ENCODE results near the gene C1orf21.

C1orf21 gene

DNA sequence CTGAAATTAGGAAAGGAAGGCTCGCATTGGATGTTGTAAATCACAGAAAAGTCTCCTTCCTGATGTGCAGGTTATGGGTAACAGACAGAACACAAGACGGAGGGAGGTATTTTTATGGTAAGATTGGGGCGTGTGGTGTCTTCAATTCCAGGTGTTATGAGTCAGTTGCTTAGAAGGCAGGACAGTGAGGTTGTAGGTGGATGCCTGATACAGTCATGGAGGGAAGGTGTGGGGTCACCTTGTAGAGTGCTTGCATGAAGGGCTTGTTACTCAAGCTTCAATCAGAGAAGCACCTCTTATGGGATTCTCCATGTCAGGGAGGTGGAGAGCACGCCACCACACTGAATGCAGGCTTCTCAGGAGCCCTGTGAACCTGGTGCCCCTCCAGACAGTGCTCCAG is 63.1 kb downstream of the C1orf21 start:
- no peak for DNase-seq (ENCODE audit: low read depth)

DNA sequence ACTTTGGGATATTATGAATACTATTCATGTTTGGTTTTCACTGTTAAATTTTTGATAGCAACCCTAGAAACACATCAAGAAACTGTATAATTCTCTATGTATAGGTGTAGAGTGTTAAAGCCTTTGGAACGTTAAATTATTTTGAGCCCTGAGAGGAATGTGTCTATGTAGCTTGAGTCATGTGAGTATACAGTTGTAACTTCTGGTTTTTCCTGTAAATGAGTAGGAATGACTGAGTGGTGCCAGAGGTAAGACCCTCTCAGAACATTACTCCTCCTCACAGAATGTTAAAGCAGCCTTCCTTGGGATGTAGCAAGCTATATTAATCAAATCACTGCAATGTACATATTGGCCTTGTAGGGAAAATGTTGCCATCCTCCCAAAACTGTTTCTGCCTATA is 69.0 kb downstream of the C1orf21 start:
- DNase-seq (ENCODE audit: low read depth) = no peak

DNA sequence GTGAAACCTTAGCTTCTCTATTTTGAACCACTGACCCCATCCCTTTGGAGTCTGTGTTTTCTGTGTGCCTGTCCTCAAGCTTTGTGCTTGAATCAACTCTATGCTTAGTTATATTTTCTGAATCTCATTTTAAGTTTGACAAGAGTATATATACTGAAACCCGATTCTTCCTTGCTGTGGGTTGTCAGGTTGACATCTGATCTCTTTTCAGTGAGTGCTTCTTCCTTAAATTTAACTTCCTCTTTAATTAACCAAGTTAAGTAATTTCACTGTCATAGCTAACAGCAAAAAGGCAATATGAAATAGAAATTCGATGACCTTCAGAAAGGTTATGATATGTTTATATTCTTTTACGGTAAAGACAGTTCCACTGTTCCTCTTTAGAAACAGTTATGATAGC is 69.4 kb downstream of the C1orf21 start:
- no peak for DNase-seq (ENCODE audit: low read depth)

DNA sequence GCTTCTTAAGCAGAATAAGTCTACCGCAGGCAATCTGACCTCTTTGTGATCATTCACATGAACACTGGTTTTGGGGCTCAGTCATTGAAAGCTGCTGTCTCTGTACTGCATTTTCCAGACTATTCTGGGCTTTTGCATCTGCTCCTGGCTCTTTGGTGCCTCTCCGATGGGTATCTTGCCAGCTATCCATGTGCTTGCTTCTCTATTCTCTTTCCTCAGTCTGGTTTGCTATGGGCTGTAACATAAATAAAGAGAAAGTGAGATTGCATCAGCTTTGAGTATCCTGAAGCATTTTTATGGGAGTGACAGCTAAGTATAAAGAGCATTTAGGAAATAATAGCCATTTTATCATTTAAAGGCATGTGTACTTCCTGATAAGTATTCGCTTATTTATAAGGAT is 70.7 kb downstream of the C1orf21 start:
- DNase-seq (ENCODE audit: low read depth) = no peak

DNA sequence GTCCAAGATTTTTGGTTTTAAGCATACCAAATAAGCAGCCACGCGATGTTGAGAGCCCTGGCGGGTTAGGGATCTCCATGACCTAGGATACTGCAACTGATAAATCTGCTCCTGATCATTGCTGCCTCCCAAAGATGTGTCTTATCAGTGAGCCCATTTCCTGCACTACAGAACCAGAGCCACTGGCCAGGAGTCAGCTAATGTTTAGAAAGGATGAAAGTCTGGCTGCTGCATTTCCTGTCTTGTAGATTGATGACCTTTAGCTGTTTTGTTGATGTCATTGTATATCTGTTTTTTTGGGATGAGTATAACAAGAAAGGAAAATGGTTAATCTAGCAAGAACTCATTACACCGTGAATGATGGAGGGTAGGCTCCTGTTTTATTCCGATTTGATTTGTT is 74.5 kb downstream of the C1orf21 start:
- DNase-seq (ENCODE audit: low read depth) = no peak

DNA sequence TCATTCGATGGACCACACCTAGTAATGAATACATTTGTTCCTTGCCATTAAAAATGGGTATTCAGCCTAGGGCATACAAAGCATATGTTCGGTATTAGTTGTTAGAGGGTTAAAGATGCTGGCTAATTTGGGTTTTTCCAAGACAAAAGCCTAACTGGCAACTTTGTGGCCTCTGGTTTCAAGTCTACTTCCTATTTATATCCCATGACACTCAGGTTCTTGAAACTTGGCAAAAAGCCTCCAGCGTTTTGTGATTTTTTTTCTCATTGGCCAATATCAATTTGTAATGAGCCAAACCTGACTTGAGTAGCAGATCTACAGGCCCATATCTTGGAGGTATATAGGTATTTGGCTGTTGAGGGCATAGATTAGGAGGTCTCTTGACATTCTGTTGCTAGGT is 75.3 kb downstream of the C1orf21 start:
- DNase-seq (ENCODE audit: low read depth) = no peak

DNA sequence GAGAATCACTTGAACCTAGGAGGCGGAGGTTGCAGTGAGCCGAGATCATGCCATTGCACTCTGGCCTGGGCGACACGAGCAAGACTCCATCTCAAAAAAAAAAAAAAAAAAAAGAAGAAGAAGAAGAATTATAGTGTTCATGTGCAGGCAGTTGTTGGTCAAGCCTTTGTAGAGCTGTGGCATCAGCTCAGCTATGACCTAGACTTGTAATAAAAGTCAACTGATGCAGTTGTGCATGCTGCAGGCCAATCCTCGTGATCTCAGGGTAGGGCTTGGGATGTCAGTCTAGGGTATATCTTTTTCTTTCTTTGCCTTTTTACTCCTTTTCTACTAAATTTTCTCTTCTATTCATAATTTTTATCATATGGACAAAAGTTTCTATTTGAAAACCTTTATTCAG is 76.2 kb downstream of the C1orf21 start:
- no peak for DNase-seq (ENCODE audit: low read depth)

DNA sequence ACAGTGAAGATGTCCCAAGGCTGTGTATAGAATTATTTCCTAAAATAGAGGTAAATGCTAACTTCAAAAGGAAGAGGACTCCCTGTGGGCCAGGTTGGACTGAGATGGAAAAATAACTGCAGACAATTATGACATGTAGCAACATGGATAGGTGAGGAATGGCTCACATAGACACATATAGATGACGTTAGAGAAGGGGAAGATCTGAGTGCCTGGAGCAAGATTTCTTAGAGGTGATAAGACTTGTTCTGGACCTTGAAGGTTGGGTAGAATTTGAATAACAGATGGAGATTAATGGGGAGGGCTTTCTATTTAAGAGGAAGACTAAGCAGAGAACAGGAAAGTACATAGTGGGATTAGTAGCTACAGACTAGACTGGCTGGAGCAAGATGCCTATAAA is 76.9 kb downstream of the C1orf21 start:
- no peak for DNase-seq (ENCODE audit: low read depth)

DNA sequence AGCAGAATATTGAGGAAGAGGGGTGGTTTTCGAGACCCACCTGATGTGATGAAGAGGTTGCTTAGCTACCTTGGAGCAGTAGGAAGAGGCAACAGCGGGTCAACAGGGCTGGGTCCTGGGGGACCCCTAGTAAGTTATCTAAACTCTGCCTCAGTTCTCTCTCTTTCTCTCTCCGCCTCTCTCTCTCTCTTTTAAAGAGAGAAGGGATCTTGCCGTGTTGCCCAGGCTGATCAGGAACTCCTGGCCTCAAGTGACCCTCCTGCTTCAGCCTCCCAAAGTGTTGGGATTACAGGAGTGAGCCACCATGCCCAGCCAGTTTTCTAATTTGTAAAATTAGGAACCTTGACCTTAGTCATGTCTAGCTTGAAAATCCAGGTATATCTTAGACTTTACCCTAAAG is 77.9 kb downstream of the C1orf21 start:
- no peak for DNase-seq (ENCODE audit: low read depth)

DNA sequence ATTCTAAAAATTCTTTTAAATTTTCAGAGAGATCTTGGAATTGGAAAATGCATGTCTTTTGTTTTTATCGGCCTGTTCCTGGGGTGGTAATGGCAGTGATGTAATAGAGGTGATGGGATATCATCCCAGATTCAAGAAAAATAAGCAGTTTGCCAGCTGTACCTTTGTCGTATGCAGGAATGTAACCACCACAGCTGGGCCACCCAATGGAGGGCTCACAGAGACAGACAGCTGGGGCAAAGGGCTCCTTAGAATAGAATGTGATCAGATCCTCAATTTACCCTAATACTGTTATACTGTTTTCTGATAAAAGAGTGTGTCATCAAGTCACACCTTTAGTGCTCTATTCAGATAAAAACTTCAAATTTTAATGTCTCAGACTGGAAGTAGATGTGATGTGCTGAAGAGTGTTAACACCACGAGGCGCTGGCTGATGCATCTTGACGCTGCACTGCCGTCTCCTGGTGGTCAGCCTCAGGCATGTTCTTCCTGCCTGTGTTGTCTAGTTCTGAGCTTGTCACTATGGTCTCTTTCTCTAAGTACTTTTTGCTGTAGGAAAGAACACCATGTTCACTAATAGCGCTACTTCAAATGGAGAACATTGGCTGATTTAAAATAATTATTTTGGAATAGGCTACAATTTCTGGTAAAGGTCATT is 78.8 kb downstream of the C1orf21 start:
- no peak for DNase-seq (ENCODE audit: low read depth)

DNA sequence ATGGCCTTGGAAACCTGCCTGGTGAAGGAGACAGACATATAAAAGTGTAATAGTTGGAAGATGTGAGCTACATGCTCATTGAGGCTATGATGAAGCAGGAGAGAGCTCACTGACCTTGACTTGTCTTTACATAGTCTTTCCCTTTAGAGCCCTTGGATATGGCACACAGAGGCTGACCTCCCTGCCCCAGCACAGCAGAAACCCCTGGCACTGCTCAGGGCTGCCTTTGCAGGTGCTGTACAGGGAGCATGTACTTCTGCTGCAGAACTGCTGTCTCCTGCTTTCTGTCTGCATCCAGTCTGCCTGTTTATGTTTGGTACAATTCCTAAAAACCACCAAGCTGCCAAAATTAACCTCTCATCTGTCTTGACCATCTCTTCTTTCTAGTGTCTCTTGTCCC is 80.5 kb downstream of the C1orf21 start:
- DNase-seq (ENCODE audit: low read depth) = no peak

DNA sequence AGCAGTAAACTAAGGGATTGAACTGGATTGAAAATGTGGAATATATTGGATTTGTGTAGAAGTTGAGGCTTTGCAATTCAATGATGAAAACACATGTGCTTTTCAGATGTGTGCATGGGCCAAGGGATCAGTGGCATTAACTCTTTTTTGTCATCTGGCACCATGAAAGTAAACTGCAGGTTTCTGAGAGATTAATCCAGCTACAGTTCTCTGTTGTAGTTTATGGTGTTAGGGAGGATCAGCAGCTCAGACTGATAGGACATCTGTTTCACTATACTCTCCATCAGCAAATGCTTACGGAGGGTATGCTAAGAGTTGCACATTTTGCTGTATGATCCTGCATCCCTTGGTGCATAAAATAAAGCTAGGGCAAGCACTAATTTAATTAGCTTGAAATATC is 82.6 kb downstream of the C1orf21 start:
- DNase-seq (ENCODE audit: low read depth) = no peak

DNA sequence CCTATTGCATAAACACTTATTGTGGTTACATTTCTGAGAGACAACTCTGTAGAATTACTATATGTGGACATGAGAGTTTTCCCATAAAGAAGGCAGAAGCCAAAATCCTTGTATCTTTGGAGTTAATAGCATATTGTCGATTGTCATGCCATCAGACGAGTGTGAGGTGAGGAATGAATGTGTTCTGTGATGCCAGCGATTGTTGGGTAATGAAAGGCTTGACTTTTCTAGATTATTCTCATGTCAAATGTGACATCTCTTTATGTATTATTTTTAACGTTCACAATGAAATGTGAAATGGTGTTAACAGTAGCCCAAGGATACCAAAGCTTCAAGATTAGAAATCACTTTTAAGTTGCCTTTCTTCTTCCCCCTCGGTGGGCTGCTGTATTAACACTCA is 84.9 kb downstream of the C1orf21 start:
- no peak for DNase-seq (ENCODE audit: low read depth)

DNA sequence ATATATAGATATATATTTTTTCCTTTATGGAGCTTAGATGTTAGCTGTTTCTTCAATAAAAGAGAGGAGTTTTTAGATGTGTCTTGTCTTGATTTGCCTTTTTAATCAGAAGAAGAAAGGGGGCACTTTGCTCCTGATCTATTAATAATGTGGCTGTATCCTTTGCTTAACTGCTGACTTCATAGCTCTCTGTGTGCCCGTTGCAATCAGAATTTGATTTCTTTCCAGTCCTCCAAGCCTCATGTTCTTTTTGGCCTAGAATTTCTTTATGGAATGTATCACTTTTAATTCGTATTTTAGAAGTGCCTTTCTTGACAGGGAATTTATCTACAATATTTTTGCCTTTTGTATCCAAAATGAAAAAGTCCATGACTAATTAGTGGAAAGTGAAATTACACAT is 85.3 kb downstream of the C1orf21 start:
- no peak for DNase-seq (ENCODE audit: low read depth)

DNA sequence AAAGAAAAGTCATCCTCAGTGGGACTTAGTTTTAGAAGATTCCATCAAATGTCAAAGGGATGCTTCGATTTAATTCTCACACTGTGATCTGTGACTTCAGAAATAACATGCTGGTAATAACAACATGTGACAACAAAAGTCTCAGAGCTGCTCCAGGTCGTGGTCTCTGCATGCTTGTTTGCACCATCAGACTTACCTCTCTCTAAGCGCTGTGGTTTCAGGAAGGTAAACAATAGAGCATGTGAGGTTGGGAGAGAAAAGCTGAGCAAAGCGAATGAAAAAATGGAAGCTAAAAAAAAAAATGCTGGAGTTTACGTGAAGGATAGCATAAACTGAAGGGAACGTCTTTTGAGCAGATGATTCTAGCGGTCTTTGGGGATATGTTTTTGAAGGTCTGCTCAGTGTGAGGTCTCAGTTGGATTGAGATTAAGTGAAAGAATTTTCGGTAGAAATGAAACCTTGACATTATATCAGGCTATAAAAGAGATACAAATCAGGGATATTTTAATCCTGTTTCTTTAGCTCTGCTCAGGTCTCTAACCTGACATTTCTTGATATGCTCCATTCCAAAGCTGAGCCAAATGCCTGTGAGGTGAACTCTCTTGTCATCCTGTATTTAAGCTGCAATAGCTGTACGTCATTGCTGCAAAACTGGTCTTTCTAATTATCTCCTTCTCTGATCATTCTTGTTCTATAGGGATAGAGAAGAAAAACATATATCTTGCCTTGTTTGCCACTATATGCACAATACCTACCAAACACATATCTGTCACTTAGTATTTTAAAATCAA is 86.5 kb downstream of the C1orf21 start:
- no peak for DNase-seq (ENCODE audit: low read depth)

DNA sequence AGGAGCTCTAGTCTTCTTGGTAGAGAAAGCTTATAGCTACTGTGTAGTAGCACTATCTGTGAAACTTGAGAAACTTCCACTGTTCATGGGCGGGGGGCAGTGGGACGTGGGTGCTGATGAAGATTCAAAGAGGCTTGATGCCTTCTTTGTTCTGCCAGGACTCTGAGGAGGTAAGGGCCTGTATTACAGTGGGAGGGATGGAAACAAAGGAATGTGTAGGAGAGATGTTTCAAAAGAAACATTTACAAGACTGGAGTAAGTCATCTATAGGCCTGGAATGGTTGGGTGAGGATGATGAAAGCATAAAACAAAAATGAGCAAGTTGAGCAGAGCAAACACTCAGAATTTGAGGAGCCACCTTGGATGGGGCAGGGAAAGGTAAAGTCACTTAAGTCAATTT is 89.4 kb downstream of the C1orf21 start:
- no peak for DNase-seq (ENCODE audit: low read depth)

DNA sequence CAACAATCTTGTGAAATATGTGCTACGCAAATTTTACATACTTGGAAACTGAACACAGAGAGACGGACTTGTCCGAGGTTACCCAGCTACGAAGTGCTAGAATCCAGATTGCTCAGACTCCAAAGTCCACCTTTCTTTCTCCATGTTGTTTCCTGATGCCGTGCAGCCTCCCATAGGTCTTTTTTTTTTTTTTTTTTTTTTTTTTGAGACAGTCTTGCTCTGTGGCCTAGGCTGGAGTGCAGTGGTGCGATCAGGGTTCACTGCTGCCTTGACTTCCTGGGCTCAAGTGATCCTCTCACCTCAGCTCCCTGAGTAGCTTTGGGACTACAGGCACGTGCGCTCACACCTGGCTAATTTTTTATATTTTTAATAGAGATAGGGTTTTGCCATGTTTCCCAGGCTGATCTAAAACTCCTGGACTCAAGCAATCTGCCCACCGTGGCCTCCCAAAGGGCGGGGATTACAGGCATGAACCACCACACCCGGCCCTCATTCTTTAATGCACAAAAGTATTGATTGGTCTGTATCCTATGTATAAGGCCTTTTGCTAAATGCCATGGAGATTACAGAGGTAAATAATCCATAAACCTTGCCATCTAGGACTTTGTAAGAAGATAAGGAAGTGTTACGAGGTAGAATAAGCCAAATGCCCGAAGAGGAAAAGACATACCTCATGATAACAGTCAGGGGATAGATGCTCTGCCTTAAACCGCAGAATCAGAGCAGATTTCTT is 92.8 kb downstream of the C1orf21 start:
- no peak for DNase-seq (ENCODE audit: low read depth)

DNA sequence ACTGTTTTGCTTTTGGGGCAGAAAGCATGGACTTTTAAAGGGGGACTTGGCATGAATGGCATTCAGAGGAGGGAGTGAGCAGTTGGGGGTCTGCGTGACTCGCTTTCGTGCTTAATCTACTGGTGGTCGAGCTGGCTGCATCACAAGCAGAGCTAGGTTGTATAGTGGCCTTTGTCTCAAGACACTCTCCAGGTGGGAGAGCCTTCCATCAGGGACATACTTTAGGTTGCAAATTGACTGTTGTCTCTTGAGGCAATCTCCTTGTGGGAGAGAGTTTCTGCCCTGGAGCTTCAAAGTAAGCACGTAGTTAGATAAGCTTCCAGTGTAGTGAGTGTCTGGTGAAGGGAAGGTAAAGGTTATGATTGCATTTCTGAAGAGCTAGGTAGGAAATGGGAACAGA is 93.9 kb downstream of the C1orf21 start:
- no peak for DNase-seq (ENCODE audit: low read depth)

DNA sequence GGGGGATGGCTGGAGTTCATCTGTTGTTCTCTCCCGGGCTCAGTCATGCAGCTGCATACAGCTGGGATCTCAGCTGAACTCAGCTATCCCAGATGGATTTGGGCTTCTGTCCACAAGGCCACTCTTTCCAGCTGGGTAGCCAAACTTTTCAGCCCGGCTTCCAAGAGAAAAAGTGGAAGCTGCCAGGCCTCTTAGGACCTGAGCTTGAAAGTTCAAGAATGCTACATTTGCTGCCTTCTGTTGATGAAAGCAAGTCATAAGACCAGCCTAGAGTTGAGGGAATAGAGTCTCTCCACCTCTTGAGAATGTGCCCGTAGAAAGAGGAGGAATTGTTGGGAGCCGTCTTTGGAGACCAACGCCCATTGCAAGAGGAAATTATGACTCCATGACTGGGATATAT is 95.3 kb downstream of the C1orf21 start:
- DNase-seq (ENCODE audit: low read depth) = no peak

DNA sequence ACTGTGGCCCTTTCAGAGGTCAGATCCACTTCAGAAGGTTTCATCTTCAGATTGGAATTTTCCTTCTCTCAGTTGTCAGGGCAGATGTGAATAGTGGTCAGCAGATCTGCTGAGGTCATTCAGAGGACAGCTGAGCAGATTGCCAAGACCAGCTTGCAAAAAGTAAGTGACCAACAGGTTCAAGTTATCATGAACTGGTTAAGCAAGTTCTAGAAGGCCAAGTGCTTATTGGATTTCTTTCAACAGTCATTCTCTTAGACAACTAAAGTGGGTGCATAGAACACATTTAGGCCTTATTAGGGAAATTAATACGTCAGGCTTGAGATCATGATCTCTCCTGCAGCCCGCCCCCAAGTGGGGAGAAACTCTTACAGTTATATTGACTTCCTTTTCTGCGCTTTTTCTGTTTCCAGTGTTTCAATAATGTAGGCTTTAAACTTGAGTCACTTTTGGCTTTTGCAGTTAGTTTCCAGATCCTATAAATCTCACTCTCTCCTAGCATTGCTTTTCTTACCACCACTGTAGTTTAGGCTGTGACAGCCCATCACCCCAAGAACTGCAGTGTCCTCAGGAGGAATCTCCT is 96.4 kb downstream of the C1orf21 start:
- DNase-seq (ENCODE audit: low read depth) = no peak

DNA sequence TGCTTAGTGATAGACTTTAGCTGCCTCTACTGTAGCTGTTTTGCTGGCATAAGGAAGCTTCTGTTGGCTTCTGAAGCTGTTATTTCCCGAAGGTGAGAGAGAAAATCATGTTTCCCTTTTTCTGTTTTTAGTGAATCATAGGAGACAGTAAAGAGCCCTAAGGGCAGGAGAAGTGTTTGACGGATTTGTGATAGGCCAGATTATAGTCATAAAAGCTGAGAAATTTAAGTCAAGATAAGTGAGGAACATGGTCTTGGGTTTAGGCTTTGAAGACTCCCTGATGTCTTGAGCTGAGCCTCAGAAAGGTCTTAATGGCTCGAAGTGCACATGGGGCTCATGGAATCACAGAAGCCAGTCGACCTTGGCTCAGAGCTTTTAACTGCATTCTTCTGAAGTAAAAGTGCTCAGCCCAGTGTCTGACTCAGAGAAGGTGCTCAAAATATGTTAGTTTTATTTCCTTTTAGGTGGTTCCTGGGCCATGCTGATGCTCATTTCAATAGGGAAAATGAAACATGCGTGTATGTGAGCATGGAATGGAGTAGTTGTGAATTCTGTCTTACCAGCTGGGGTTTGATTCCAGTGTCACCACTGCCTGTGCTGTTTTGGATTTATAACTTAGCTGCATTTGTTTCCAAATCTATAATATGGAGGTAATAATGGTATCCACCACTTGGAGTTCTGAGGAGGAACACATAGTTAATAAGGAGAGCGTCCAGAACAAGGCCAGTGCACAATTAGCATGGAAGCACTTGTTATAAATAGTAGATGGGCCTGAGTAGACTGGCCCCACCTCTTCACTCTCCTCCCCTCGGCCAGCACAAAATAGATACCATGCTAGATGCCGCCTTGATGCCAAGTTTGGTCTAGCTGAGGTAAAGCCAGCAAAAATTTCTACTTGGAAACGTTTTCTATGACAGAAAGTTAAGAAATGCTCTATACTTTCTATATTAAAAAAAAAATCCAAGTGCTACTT is 99.2 kb downstream of the C1orf21 start:
- DNase-seq (ENCODE audit: low read depth) = no peak
